ENCODE data around the gene STT3B.

The STT3B gene

GRCh38 chr3:31572236-31573004 is 39.7 kb downstream of the STT3B start (continued):
- TF ChIP-seq HIC1 (tag by site-specific recombination; IDR thresholded peaks at IDR 0.05) (no peak), KLF10 (tag by site-specific recombination; IDR thresholded peaks at IDR 0.05) (no peak)

- ChIA-PET POLR2A (interaction anchor here (1.7 kb wide), 1 partner anchor 41 kb away, joined by 4 read pairs; the partner anchor contains the start of gene STT3B), CTCF (no interaction called here)
- Histone ChIP-seq H3K4me3 (ENCODE audit: low read depth, low read length) (no peak overlapping the region), H3K4me1 (ENCODE audit: control insufficient read depth, insufficient read depth, low read length) (peaks cover 6% of the 10 kb centered on the region; the same call in 1 of the 2 replicates), H3K9me3 (ENCODE audit: control insufficient read depth, insufficient read depth, low read depth, low read length) (no peaks in the 10 kb centered on the region), H3K27ac (ENCODE audit: extremely low read depth, low read depth, low read length) (no peak overlapping the region), H3K36me3 (ENCODE audit: control insufficient read depth in 2 of 2, insufficient read depth in 1 of 2, low read length in 2 of 2) (no peaks in the 10 kb centered on the region)
- no peak for TF ChIP-seq ZBTB17 (tag by site-specific recombination; IDR thresholded peaks at IDR 0.05)
- no peak for TF ChIP-seq PRDM10 (tag by site-specific recombination; IDR thresholded peaks at IDR 0.05)
- no peak for TF ChIP-seq ZNF555 (tag by site-specific recombination; conservative IDR thresholded peaks at IDR 0.05)
- TF ChIP-seq ZSCAN4 (tag by site-specific recombination; IDR thresholded peaks at IDR 0.05), result no peak
- TF ChIP-seq HOXD13 (CRISPR knock-in tag; IDR thresholded peaks at IDR 0.05; ENCODE audit: borderline replicate concordance), result no peak
- TF ChIP-seq ZBTB26 (tag by site-specific recombination; optimal IDR thresholded peaks at IDR 0.05), result no peak
- TF ChIP-seq ZNF692 (tag by site-specific recombination; IDR thresholded peaks at IDR 0.05), result no peak
- no peak for TF ChIP-seq ZNF112 (tag by site-specific recombination; IDR thresholded peaks at IDR 0.05)
- TF ChIP-seq ZIC2 (tag by site-specific recombination; IDR thresholded peaks at IDR 0.05), result no peak
- TF ChIP-seq BCL11A (tag by site-specific recombination; IDR thresholded peaks at IDR 0.05; ENCODE audit: low read depth), result no peak
- TF ChIP-seq ZNF175 (tag by site-specific recombination; IDR thresholded peaks at IDR 0.05), result no peak
- no peak for TF ChIP-seq HOXA7 (CRISPR knock-in tag; IDR thresholded peaks at IDR 0.05; ENCODE audit: borderline replicate concordance)
- no peak for TF ChIP-seq ZNF76 (tag by site-specific recombination; IDR thresholded peaks at IDR 0.05; ENCODE audit: borderline replicate concordance, low read depth)
- TF ChIP-seq ZBTB7A (tag by site-specific recombination; IDR thresholded peaks at IDR 0.05; ENCODE audit: low read depth), result no peak
- TF ChIP-seq PRDM2 (tag by site-specific recombination; IDR thresholded peaks at IDR 0.05; ENCODE audit: borderline replicate concordance), result no peak
Measured at GRCh38 chr3:31573036-31573779, 40.5 kb downstream of the STT3B start.

Measured in HEK293 (cell line).